Measurements from ENCODE around the gene EMILIN3. TPM values are rescaled to one million over a fixed set of nuclear protein-coding genes. Genes with fewer than 3 reads are reported as not detected.

Gene EMILIN3
- total RNA-seq, 1 experiment from 2014 or later, result 5.9 TPM

- Histone ChIP-seq H3K56ac (ENCODE audit: insufficient read length, low read depth, low read length) (no peak overlapping the region), H3K23me2 (ENCODE audit: insufficient read length, low read depth, low read length, poor library complexity, severe bottlenecking) (no peaks in the 10 kb centered on the region), H4K8ac (replicated peaks; ENCODE audit: insufficient read length, low read depth, low read length) (no peak overlapping the region), H3K27ac (ENCODE audit: insufficient read length, low read depth, low read length) (no peak overlapping the region), H3K27me3 (ENCODE audit: insufficient read depth, low read length) (no peaks in the 10 kb centered on the region), H2AK5ac (ENCODE audit: insufficient read length, low read length) (no peak overlapping the region), H3K4me1 (ENCODE audit: insufficient read depth, low read length) (no peaks in the 10 kb centered on the region), H3K4ac (ENCODE audit: low read depth, low read length) (no peak overlapping the region), H3K23ac (ENCODE audit: insufficient read length, low read depth, low read length) (no peak overlapping the region), H3K9ac (ENCODE audit: extremely low read depth, insufficient read length, low read length) (no peak overlapping the region), H2BK120ac (ENCODE audit: low read depth, low read length, poor library complexity, severe bottlenecking) (no peak overlapping the region), H4K5ac (ENCODE audit: insufficient read length, low read depth, low read length) (no peak overlapping the region), H3K79me2 (ENCODE audit: insufficient read depth, low read length) (no peaks in the 10 kb centered on the region), H3K18ac (ENCODE audit: insufficient read length, low read depth, low read length) (no peak overlapping the region), H2BK15ac (ENCODE audit: low read depth, low read length) (no peak overlapping the region), H4K91ac (ENCODE audit: insufficient read length, low read depth, low read length) (no peak overlapping the region), H2BK12ac (ENCODE audit: insufficient read length, low read depth, low read length) (no peak overlapping the region), H3K9me3 (ENCODE audit: control insufficient read depth, low read depth, low read length) (peaks cover 4% of the 10 kb centered on the region), H2BK20ac (ENCODE audit: low read depth, low read length, poor library complexity, severe bottlenecking) (no peak overlapping the region), H2AFZ (ENCODE audit: low read length) (no peak overlapping the region), H2BK5ac (ENCODE audit: insufficient read length, low read length) (no peak overlapping the region), H3K4me2 (ENCODE audit: insufficient read depth, insufficient read length, low read length) (no peak overlapping the region), H3T11ph (ENCODE audit: low read length) (no peak overlapping the region), H3K14ac (ENCODE audit: insufficient read depth, low read length) (no peak overlapping the region; the same call in 1 of the 2 replicates), H3K79me1 (ENCODE audit: insufficient read depth, low read depth, low read length, poor library complexity, severe bottlenecking) (no peaks in the 10 kb centered on the region), H4K20me1 (ENCODE audit: control insufficient read depth, insufficient read depth, insufficient read length) (no peaks in the 10 kb centered on the region)
- Mint-ChIP-seq H3K4me1 (peaks cover 12 to 15% of the 10 kb centered on the region in 2 experiments), H3K9me3 (peaks cover 7 to 14% of the 10 kb centered on the region in 2 experiments), H3K4me3 (no peak overlapping the region), H3K27ac (no peak overlapping the region), H3K27me3 (ENCODE audit: low read depth) (peaks cover 28% of the 10 kb centered on the region), H3K36me3 (ENCODE audit: insufficient read depth in 1 of 3, low read depth in 3 of 3) (peaks cover 0 to 10% (median 5%) of the 10 kb centered on the region in 3 experiments; a peak in 4 of 7 replicates)
- WGBS (ENCODE audit: extremely low coverage, insufficient read length, low lambda C conversion rate), result no CpG with 5 or more reads among the region's 9 CpGs
- no peak for DNase-seq
- TF ChIP-seq CTCF (conservative IDR thresholded peaks at IDR 0.05), result no peak
Observed at GRCh38 chr20:41375846-41376245, 9.2 kb upstream of the EMILIN3 start.
